ENCODE results near the gene NFIX.

DNA sequence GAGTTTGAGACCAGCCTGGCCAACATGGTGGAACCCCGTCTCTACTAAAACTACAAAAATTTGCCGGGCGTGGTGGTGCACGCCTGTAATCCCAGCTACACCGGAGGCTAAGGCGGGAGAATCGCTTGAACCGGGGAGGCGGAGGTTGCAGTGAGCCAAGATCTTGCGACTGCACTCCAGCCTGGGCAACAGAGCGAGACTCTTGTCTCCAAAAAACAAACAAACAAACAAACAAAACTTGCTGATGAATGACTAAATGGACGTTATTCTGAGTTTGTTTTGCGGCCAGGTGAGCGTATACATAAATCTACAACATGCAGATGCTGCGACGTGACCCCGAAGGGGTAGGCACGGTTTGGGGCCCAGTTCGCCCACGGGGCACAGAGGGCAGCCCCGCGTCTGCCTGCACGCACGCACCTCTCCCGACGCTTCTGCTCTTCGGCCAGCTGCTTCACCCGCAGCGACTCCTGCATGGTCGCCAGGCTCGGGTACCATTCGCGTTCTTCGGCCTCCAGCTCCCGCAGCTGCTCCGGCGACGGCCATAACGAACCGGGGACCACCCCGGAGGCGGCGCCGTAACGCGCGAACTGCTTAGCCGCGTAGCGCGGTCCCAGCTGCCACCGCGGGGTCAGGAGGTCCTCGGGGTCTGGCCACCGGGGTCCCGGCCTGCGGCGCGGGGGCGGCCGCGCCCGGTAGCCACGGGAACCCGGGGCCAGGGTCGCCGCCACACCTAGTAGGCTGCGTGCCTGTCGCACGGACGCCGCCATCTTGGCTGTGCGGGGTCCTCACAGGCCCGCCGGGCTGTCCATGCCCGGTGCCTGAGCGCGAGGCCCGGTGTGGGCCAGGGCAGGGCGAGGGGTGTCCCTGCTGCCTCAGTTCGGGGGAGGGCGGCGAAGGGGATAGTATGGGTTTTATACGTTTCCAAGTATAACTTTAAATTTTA is 38.6 kb upstream of the NFIX start, which contains the start of gene GADD45GIP1:
- TF ChIP-seq POLR2A (IDR thresholded peaks at IDR 0.05): peak; percentile 52 to 73 (median 73)
- TF ChIP-seq, protein P1, sequence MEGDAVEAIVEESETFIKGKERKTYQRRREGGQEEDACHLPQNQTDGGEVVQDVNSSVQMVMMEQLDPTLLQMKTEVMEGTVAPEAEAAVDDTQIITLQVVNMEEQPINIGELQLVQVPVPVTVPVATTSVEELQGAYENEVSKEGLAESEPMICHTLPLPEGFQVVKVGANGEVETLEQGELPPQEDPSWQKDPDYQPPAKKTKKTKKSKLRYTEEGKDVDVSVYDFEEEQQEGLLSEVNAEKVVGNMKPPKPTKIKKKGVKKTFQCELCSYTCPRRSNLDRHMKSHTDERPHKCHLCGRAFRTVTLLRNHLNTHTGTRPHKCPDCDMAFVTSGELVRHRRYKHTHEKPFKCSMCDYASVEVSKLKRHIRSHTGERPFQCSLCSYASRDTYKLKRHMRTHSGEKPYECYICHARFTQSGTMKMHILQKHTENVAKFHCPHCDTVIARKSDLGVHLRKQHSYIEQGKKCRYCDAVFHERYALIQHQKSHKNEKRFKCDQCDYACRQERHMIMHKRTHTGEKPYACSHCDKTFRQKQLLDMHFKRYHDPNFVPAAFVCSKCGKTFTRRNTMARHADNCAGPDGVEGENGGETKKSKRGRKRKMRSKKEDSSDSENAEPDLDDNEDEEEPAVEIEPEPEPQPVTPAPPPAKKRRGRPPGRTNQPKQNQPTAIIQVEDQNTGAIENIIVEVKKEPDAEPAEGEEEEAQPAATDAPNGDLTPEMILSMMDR (IDR thresholded peaks at IDR 0.05): peak in 1 of 7 experiments; percentile 3

All from body of pancreas (tissue), 4 donors.